Measurements from ENCODE around the gene CDK5RAP1.
A peak's percentile ranks its signal among the peaks of the same experiment; 100 is the strongest.
"Not testable (repeated sequence)": the region's sequence is repeated elsewhere in the genome, so short reads cannot be mapped to it uniquely, and the experiment has no call there.

The CDK5RAP1 gene

GRCh38 chr20:33401184-33401920 is at the start of gene CDK5RAP1:
Gene CDK5RAP1, minus strand, starts transcription at chr20:33401519. Its CDS starts 4,455 bp downstream, at chr20:33397064.
- peaks cover 7% of the 10 kb centered on the region for H3K36me3 Mint-ChIP-seq (ENCODE audit: low read depth)
- H3K4me1 Mint-ChIP-seq: peaks cover 37% of the 10 kb centered on the region
- DNase-seq (peak; percentile 82), ATAC-seq (peak; percentile 98)
- H3K4me3 Mint-ChIP-seq: peak within 1 kb of the TSS; percentile 89
- H3K27ac Mint-ChIP-seq: peak within 1 kb of the TSS; percentile 87
- H3K9me3 Mint-ChIP-seq: no peaks in the 10 kb centered on the region
- H3K27me3 Mint-ChIP-seq: no peaks in the 10 kb centered on the region

- DNase-seq (no peak), ATAC-seq (no peak)
- Mint-ChIP-seq H3K27ac (no peak overlapping the region), H3K9me3 (peaks cover 4% of the 10 kb centered on the region), H3K36me3 (ENCODE audit: low read depth) (no peaks in the 10 kb centered on the region), H3K27me3 (no peaks in the 10 kb centered on the region), H3K4me1 (no peaks in the 10 kb centered on the region), H3K4me3 (no peak overlapping the region)
Measured at GRCh38 chr20:33450867-33451266, 49.5 kb upstream of the CDK5RAP1 start.

GRCh38 chr20:33445881-33446625 is 44.7 kb upstream of the CDK5RAP1 start:
- DNase-seq (no peak), ATAC-seq (no peak)
- no peaks in the 10 kb centered on the region for H3K27me3 Mint-ChIP-seq
- H3K4me1 Mint-ChIP-seq: peaks cover 17% of the 10 kb centered on the region
- peaks cover 4% of the 10 kb centered on the region for H3K9me3 Mint-ChIP-seq
- H3K4me3 Mint-ChIP-seq: no peak overlapping the region
- H3K27ac Mint-ChIP-seq: no peak overlapping the region
- no peaks in the 10 kb centered on the region for H3K36me3 Mint-ChIP-seq (ENCODE audit: low read depth)

GRCh38 chr20:33444797-33445560 is 43.7 kb upstream of the CDK5RAP1 start:
- H3K27me3 Mint-ChIP-seq: no peaks in the 10 kb centered on the region
- peak; percentile 21 for ATAC-seq
- peak overlapping the region; percentile 60 for H3K27ac Mint-ChIP-seq
- peak; percentile 22 for DNase-seq
- H3K4me3 Mint-ChIP-seq: peak overlapping the region; percentile 86
- H3K36me3 Mint-ChIP-seq (ENCODE audit: low read depth): no peaks in the 10 kb centered on the region
- peaks cover 17% of the 10 kb centered on the region for H3K4me1 Mint-ChIP-seq
- peaks cover 4% of the 10 kb centered on the region for H3K9me3 Mint-ChIP-seq

- Mint-ChIP-seq H3K36me3 (ENCODE audit: low read depth) (no peaks in the 10 kb centered on the region), H3K27ac (peak within 1 kb of the TSS; percentile 77), H3K4me1 (peaks cover 17% of the 10 kb centered on the region), H3K4me3 (peak within 1 kb of the TSS; percentile 86), H3K9me3 (peaks cover 4% of the 10 kb centered on the region), H3K27me3 (no peaks in the 10 kb centered on the region)
- peak; percentile 94 for ATAC-seq
- DNase-seq: peak; percentile 90
Measured at GRCh38 chr20:33443512-33444239, 42.4 kb upstream of the CDK5RAP1 start, which contains the start of gene SNTA1. Gene SNTA1, minus strand, starts transcription at chr20:33443763. Its CDS starts 143 bp downstream, at chr20:33443620.

- ATAC-seq (peak; percentile 3), DNase-seq (peak; percentile 26)
- Mint-ChIP-seq H3K36me3 (ENCODE audit: low read depth) (no peaks in the 10 kb centered on the region), H3K4me1 (peaks cover 17% of the 10 kb centered on the region), H3K27me3 (no peaks in the 10 kb centered on the region), H3K9me3 (no peaks in the 10 kb centered on the region), H3K27ac (no peak overlapping the region), H3K4me3 (peak overlapping the region; percentile 65)
Measured at GRCh38 chr20:33443006-33443511, 41.7 kb upstream of the CDK5RAP1 start.

GRCh38 chr20:33442136-33443005 is 41.1 kb upstream of the CDK5RAP1 start:
- no peak for DNase-seq
- H3K4me3 Mint-ChIP-seq: peak overlapping the region; percentile 65

GRCh38 chr20:33441142-33441955 is 40.0 kb upstream of the CDK5RAP1 start:
- Mint-ChIP-seq H3K36me3 (ENCODE audit: low read depth) (no peaks in the 10 kb centered on the region), H3K4me3 (no peak overlapping the region), H3K27ac (no peak overlapping the region), H3K9me3 (no peaks in the 10 kb centered on the region), H3K4me1 (peaks cover 17% of the 10 kb centered on the region), H3K27me3 (no peaks in the 10 kb centered on the region)
- DNase-seq (no peak), ATAC-seq (no peak)

More at GRCh38 chr20:33442136-33443005, 41.1 kb upstream of the CDK5RAP1 start:
- no peak for ATAC-seq
- H3K9me3 Mint-ChIP-seq: no peaks in the 10 kb centered on the region
- no peaks in the 10 kb centered on the region for H3K36me3 Mint-ChIP-seq (ENCODE audit: low read depth)
- peaks cover 17% of the 10 kb centered on the region for H3K4me1 Mint-ChIP-seq
- H3K27me3 Mint-ChIP-seq: no peaks in the 10 kb centered on the region
- no peak overlapping the region for H3K27ac Mint-ChIP-seq

GRCh38 chr20:33440562-33440961 is 39.2 kb upstream of the CDK5RAP1 start:
- not testable (repeated sequence) for ATAC-seq; H3K9me3 Mint-ChIP-seq; H3K27me3 Mint-ChIP-seq; H3K4me3 Mint-ChIP-seq; H3K36me3 Mint-ChIP-seq (ENCODE audit: low read depth); H3K27ac Mint-ChIP-seq; DNase-seq
- peaks cover 17% of the 10 kb centered on the region for H3K4me1 Mint-ChIP-seq

- H3K4me1 Mint-ChIP-seq: peaks cover 3% of the 10 kb centered on the region
- DNase-seq (no peak), ATAC-seq (no peak)
- no peak overlapping the region for H3K27ac Mint-ChIP-seq
- H3K4me3 Mint-ChIP-seq: no peak overlapping the region
- H3K36me3 Mint-ChIP-seq (ENCODE audit: low read depth): no peaks in the 10 kb centered on the region
- no peaks in the 10 kb centered on the region for H3K27me3 Mint-ChIP-seq
- no peaks in the 10 kb centered on the region for H3K9me3 Mint-ChIP-seq
Measured at GRCh38 chr20:33438481-33438880, 37.2 kb upstream of the CDK5RAP1 start.

GRCh38 chr20:33437141-33437911 is 36.0 kb upstream of the CDK5RAP1 start:
- Mint-ChIP-seq H3K36me3 (ENCODE audit: low read depth) (no peaks in the 10 kb centered on the region), H3K9me3 (no peaks in the 10 kb centered on the region), H3K4me1 (no peaks in the 10 kb centered on the region), H3K4me3 (no peak overlapping the region), H3K27ac (no peak overlapping the region), H3K27me3 (no peaks in the 10 kb centered on the region)
- ATAC-seq (no peak), DNase-seq (no peak)

- no peak overlapping the region for H3K27ac Mint-ChIP-seq
- no peaks in the 10 kb centered on the region for H3K9me3 Mint-ChIP-seq
- H3K27me3 Mint-ChIP-seq: no peaks in the 10 kb centered on the region
- DNase-seq (no peak), ATAC-seq (no peak)
- no peaks in the 10 kb centered on the region for H3K36me3 Mint-ChIP-seq (ENCODE audit: low read depth)
- H3K4me3 Mint-ChIP-seq: no peak overlapping the region
- no peaks in the 10 kb centered on the region for H3K4me1 Mint-ChIP-seq
Measured at GRCh38 chr20:33434434-33434833, 33.1 kb upstream of the CDK5RAP1 start.
